ENCODE measurements around the gene MCHR1.
"Not testable (repeated sequence)": the region's sequence is repeated elsewhere in the genome, so short reads cannot be mapped to it uniquely, and the experiment has no call there.

Gene MCHR1

GRCh38 chr22:40703174-40703573, 23.9 kb downstream of the MCHR1 start:
- Mint-ChIP-seq H3K36me3 (peaks cover 4% of the 10 kb centered on the region), H3K4me3 (no peak overlapping the region), H3K4me1 (peaks cover 4% of the 10 kb centered on the region), H3K9me3 (no peaks in the 10 kb centered on the region), H3K27ac (peak overlapping the region; percentile 36)
- DNase-seq (ENCODE audit: low spot score in 2 of 2) (no peak), ATAC-seq (peak; percentile 13)

GRCh38 chr22:40703736-40704135, 24.5 kb downstream of the MCHR1 start:
- Mint-ChIP-seq H3K4me1 (peaks cover 4% of the 10 kb centered on the region), H3K9me3 (no peaks in the 10 kb centered on the region), H3K4me3 (no peak overlapping the region), H3K27ac (no peak overlapping the region), H3K36me3 (peaks cover 7% of the 10 kb centered on the region)
- DNase-seq (ENCODE audit: low spot score in 2 of 2) (no peak), ATAC-seq (no peak)

- peaks cover 4% of the 10 kb centered on the region for H3K4me1 Mint-ChIP-seq
- no peaks in the 10 kb centered on the region for H3K9me3 Mint-ChIP-seq
- H3K27ac Mint-ChIP-seq: no peak overlapping the region
- H3K4me3 Mint-ChIP-seq: no peak overlapping the region
- peaks cover 17% of the 10 kb centered on the region for H3K36me3 Mint-ChIP-seq
- ATAC-seq (no peak), DNase-seq (ENCODE audit: low spot score in 2 of 2) (no peak)
Observed at GRCh38 chr22:40705918-40706682, 26.8 kb downstream of the MCHR1 start.

- Mint-ChIP-seq H3K27ac (no peak overlapping the region), H3K36me3 (peaks cover 17% of the 10 kb centered on the region), H3K4me1 (peaks cover 11% of the 10 kb centered on the region), H3K9me3 (no peaks in the 10 kb centered on the region), H3K4me3 (no peak overlapping the region)
- ATAC-seq: no peak
- no peak for DNase-seq (ENCODE audit: low spot score in 2 of 2)
Observed at GRCh38 chr22:40707154-40707553, 27.9 kb downstream of the MCHR1 start.

GRCh38 chr22:40708177-40708576, 28.9 kb downstream of the MCHR1 start:
- H3K36me3 Mint-ChIP-seq: peaks cover 17% of the 10 kb centered on the region
- no peak overlapping the region for H3K4me3 Mint-ChIP-seq

GRCh38 chr22:40709752-40710413, 30.6 kb downstream of the MCHR1 start:
- DNase-seq (ENCODE audit: low spot score in 2 of 2): no peak
- no peak overlapping the region for H3K27ac Mint-ChIP-seq
- H3K9me3 Mint-ChIP-seq: no peaks in the 10 kb centered on the region
- peaks cover 17% of the 10 kb centered on the region for H3K36me3 Mint-ChIP-seq
- no peak overlapping the region for H3K4me3 Mint-ChIP-seq
- no peak for ATAC-seq
- peaks cover 7% of the 10 kb centered on the region for H3K4me1 Mint-ChIP-seq

More at GRCh38 chr22:40708177-40708576, 28.9 kb downstream of the MCHR1 start:
- no peak for DNase-seq (ENCODE audit: low spot score in 2 of 2)
- Mint-ChIP-seq H3K9me3 (no peaks in the 10 kb centered on the region), H3K27ac (peak overlapping the region; percentile 36), H3K4me1 (peaks cover 7% of the 10 kb centered on the region)
- ATAC-seq: no peak

GRCh38 chr22:40712311-40712710, 33.0 kb downstream of the MCHR1 start:
- ATAC-seq: no peak
- peak overlapping the region; percentile 95 for H3K27ac Mint-ChIP-seq
- H3K9me3 Mint-ChIP-seq: no peaks in the 10 kb centered on the region
- peaks cover 7% of the 10 kb centered on the region for H3K4me1 Mint-ChIP-seq
- H3K4me3 Mint-ChIP-seq: no peak overlapping the region
- peaks cover 17% of the 10 kb centered on the region for H3K36me3 Mint-ChIP-seq
- no peak for DNase-seq (ENCODE audit: low spot score in 2 of 2)

- Mint-ChIP-seq H3K36me3 (peaks cover under 1% of the 10 kb centered on the region), H3K27ac (peak overlapping the region; percentile 43), H3K4me3 (no peak overlapping the region), H3K9me3 (no peaks in the 10 kb centered on the region), H3K4me1 (peaks cover 7% of the 10 kb centered on the region)
- ATAC-seq (no peak), DNase-seq (ENCODE audit: low spot score in 2 of 2) (no peak)
Observed at GRCh38 chr22:40714499-40715337, 35.4 kb downstream of the MCHR1 start.

- H3K27ac Mint-ChIP-seq: no peak overlapping the region
- DNase-seq (ENCODE audit: low spot score in 2 of 2) (no peak), ATAC-seq (no peak)
- no peak overlapping the region for H3K4me3 Mint-ChIP-seq
- peaks cover 7% of the 10 kb centered on the region for H3K4me1 Mint-ChIP-seq
- no peaks in the 10 kb centered on the region for H3K9me3 Mint-ChIP-seq
- H3K36me3 Mint-ChIP-seq: no peaks in the 10 kb centered on the region
Observed at GRCh38 chr22:40716116-40716515, 36.8 kb downstream of the MCHR1 start.

- not testable (repeated sequence) for H3K4me3 Mint-ChIP-seq; H3K4me1 Mint-ChIP-seq; ATAC-seq; H3K9me3 Mint-ChIP-seq; H3K27ac Mint-ChIP-seq; DNase-seq (ENCODE audit: low spot score in 2 of 2); H3K36me3 Mint-ChIP-seq
Observed at GRCh38 chr22:40717657-40718056, 38.4 kb downstream of the MCHR1 start.

- ATAC-seq: no peak
Observed at GRCh38 chr22:40718250-40719204, 39.2 kb downstream of the MCHR1 start.

GRCh38 chr22:40719599-40719998, 40.3 kb downstream of the MCHR1 start:
- no peaks in the 10 kb centered on the region for H3K4me1 Mint-ChIP-seq
- H3K36me3 Mint-ChIP-seq: no peaks in the 10 kb centered on the region
- H3K27ac Mint-ChIP-seq: no peak overlapping the region
- no peak for ATAC-seq
- no peak overlapping the region for H3K4me3 Mint-ChIP-seq
- no peaks in the 10 kb centered on the region for H3K9me3 Mint-ChIP-seq
- no peak for DNase-seq (ENCODE audit: low spot score in 2 of 2)

More at GRCh38 chr22:40718250-40719204, 39.2 kb downstream of the MCHR1 start:
- Mint-ChIP-seq H3K4me1 (no peaks in the 10 kb centered on the region), H3K36me3 (no peaks in the 10 kb centered on the region), H3K4me3 (no peak overlapping the region), H3K9me3 (no peaks in the 10 kb centered on the region), H3K27ac (peak overlapping the region; percentile 76)
- no peak for DNase-seq (ENCODE audit: low spot score in 2 of 2)

- H3K36me3 Mint-ChIP-seq; ATAC-seq; H3K4me1 Mint-ChIP-seq; H3K4me3 Mint-ChIP-seq; H3K9me3 Mint-ChIP-seq; DNase-seq (ENCODE audit: low spot score in 2 of 2); H3K27ac Mint-ChIP-seq: not testable (repeated sequence)
Observed at GRCh38 chr22:40720156-40720537, 40.9 kb downstream of the MCHR1 start.

- no peak overlapping the region for H3K27ac Mint-ChIP-seq
- H3K9me3 Mint-ChIP-seq: no peaks in the 10 kb centered on the region
- no peaks in the 10 kb centered on the region for H3K36me3 Mint-ChIP-seq
- H3K4me1 Mint-ChIP-seq: no peaks in the 10 kb centered on the region
- DNase-seq (ENCODE audit: low spot score in 2 of 2) (no peak), ATAC-seq (no peak)
- no peak overlapping the region for H3K4me3 Mint-ChIP-seq
Observed at GRCh38 chr22:40720538-40721256, 41.4 kb downstream of the MCHR1 start.

Data from stimulated activated effector memory CD8-positive, alpha-beta T cell treated with anti-CD3 and anti-CD28 coated beads, Interleukin-12 subunit alpha, Interleukin-12 subunit beta, amount 100 ng/mL, for 72 hours (primary cell).